GM18505 (cell line): ENCODE measurements around the gene ZBTB48.
"Not testable (repeated sequence)": the region's sequence is repeated elsewhere in the genome, so short reads cannot be mapped to it uniquely, and the experiment has no call there.

Experiments used
- ATAC-seq: cut with Tn5 transposase; IDR thresholded peaks from one replicate; pipeline ENCODE4 v1.9.1; 2021; ENCODE audit not compliant: unreplicated experiment
- POLR2A ChIP-seq: IDR thresholded peaks from 4 replicates; pipeline ENCODE4 v1.6.1; 2011; ENCODE audit warnings: borderline replicate concordance; ENCODE audit not compliant: insufficient read depth, insufficient read length; ENCODE audit errors: extremely low read depth

Gene ZBTB48

DNA sequence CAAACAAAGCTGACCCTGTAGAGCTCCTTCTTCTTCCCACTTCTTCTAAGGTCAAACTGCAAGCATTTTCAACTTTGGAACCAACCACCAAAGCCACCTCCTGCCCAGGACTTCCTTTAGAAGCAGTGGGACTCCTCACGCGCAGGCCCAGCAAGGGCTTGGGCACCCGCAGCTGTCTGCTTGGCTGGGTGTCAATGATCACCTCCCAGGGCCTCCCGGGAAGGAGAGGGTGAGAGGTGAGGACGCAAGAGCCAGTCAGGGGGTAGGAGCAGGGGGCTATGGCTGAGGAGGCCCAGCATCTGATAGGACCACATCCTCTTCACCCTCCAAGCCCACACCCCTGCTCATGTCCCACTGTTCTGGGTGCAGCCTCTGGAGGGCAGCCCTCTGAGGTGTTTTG is 12.6 kb downstream of the ZBTB48 start:
- no peak for ATAC-seq
- TF ChIP-seq POLR2A: no peak

DNA sequence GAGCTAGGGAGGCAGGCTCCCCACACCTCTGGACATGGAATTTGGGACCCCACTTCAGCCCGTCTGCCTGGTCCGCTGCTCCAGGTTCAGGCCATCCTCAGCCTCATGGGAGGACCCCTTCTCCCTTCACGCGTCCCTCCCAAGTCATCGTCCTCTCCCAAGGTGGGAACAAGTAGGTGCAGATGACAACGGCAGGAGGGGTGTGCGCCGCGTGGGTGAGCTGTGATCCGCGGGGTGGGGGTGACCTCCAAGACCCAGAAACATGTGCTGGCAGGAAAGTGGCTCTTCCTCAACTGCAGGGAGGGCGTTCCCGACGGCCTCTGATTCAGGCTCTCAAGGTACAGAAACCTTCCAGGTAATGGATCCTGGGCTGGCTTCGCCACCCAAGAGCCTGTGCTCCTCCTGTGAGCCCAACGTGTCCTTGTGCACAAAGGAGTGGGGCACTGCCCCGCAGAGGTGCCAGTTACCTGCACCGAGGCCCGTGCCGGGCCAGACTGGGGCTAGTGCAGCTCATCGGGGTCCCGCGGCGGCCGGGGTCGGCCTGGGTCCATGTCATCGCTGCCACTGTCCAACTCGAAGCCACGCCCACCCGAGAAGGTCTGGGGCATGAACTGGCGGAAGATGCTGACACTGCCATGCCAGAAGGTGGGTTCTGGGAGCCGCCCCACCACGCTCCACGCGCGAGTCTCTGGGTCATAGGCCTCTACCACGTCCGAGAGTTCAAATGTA is 13.2 kb downstream of the ZBTB48 start:
- TF ChIP-seq POLR2A: no peak
- ATAC-seq: no peak

DNA sequence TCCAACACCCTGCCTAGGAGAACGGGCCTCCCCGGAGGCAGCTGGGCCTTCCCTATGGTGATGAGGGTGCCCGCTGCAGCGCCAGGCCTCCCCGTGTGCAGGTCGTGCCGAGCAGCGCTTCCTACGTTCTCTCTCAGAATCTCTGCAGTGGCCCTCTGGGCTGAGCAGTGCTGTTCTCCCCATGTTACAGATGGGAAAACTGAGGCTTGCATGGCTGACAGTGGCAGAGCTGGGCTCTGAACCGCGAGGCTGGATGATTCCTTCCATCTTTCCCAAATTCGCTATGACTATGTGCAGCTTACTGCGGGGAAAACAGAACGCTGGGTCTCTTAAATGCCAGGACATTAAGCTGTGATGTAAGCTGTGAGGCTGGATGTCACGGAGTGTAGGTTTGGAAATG is 14.0 kb downstream of the ZBTB48 start:
- no peak for ATAC-seq
- no peak for TF ChIP-seq POLR2A

DNA sequence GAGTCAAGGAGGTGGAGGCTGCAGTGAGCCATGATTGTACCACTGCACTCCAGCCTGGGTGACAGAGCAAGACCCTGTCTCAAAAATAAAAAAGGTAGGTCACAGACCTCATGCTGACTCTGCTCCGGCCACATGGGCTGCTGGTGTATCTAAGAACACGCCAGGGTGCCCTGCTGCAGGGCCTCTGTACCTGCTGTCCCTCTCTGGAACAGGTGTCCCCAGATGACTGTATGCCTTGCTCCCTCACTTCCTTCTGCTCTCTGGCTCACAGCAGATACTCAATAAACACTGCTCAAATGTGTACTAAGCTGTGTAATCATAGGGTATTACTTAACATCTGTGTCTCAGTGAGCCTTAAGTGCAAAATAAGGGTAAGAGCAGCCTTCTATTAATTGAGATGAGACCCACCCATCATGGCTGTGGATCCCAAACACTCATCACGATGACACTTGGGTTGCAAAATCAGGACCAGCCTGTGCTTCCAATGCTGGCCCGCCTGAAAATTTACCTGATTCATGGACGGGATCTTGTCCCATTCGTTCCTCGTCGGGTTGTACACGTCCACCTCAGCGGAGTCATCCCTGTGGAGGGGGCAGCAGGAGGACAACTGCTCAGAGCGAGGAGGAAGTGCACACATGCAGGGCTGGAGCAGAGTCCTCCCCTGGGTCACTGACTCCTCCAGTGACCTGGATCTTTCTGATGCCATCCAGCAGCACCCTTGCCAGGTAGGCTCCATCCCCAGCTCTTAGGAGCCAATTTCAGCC is 15.4 kb downstream of the ZBTB48 start:
- no peak for TF ChIP-seq POLR2A
- no peak for ATAC-seq

DNA sequence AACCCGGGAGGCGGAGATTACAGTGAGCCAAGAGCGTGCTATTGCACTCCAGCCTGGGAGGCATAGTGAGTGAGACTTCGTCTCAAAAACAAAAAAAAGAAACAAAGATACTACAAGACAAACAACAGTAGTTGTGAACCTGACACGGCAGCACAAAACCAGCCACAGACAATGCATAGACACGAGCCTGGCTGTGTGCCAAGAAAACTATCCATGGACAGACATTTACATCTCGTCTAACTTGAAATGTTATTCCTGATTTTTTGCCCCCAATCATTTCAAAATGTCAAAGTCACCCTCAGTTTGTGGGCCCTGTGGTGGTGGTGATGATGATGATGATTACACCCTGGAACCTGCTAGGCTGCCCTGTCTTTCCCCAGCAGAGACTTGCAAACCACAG is 16.6 kb downstream of the ZBTB48 start:
- TF ChIP-seq POLR2A: no peak
- no peak for ATAC-seq

DNA sequence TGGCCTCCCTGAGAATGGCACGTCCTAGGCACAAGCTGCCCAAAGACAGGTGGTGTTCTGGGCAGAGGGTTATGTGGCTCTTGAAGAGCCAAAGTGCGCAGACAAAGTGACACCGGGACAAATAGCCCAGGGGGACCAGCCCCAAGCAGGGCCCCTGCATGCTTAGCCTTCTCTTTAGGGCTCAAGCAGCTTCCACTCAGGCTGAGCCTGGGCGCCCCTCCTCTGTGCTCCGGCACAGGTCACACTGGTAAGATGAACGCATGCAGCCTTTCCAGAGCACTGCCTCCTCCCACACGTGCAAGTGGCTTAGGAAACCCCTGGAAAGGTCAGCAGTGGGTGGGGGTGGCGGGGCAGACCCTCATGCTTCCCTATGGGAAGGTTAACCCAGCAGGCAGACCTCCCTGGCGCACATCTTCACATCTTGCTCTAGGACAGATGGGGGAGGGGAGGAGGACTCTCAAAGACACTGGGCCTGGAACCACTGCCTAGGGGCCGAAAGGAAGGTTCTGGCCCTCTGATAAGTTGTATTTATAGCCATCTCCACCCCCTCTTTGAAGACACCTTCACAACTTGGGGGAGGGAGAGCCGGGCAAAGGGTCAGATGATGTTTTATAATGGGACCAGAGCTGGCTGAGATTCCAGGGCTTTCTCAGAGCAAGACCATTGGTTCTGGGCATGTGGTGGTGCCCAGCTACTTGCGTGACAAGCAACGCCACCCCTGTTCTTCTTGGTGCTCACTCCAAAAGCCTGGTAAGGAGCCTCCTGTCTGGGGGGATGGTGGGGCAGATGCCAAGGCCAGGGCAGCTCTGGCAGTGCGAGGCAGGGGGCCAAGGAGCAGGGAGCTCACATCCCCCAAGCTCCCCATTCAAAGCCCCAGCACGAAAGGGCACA is 17.3 kb downstream of the ZBTB48 start:
- no peak for ATAC-seq
- TF ChIP-seq POLR2A: no peak

DNA sequence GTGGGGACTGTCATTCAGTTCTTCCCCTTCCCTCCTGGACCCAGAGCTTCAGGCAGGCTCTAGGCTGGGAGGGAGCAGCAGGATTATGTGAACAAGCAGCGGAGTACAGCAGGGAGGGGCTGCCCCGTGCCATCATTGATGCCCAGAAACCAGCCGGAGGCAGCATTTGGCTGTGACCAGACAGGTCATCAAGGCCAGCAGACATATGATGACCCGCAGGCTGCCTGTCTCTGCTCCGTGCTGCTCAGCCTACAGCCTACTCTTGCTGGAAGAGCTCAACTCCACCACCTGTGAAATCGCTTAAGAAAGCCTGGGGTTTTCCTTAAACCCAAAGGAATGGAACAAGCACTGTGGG is 18.0 kb downstream of the ZBTB48 start:
- TF ChIP-seq POLR2A: no peak
- no peak for ATAC-seq

DNA sequence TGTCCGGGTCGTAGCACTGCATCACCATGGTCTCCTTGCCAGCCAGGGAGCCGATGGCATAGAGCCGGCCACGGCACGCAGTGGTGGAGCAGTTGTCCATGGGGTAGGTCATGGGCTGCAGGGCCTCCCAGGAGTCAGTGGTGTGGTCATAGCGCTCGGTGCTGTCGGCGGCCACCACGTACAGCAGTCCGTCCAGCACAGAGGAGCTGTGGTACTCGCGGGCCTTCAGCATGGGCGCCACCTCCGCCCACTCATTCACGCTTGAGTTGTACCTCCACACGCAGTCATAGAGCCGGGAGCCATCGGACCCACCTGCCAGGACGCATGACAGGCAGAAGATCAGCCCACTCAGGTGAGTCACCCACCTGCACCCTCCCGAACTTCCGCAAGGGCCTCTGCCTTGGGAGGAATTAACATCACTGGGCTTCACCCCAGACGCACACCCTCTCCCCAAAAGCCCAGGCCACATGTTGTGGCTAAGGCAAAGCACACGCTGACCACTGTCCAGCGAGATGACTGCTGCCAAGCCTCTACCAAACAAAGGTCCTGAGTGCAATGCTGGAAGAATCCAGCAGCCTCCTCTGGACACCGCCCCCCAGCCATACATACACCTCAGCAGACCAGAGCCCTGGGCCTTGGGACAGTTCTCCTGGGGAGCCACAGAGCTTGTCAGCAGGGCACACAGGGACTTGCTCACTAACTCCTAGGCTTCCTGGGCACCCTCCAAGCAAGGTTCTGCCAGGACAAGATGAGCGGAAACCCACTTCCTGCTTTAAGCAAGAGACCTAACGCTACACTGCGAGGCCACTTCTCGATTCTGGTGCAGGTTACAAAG is 19.6 kb downstream of the ZBTB48 start:
- ATAC-seq: no peak

DNA sequence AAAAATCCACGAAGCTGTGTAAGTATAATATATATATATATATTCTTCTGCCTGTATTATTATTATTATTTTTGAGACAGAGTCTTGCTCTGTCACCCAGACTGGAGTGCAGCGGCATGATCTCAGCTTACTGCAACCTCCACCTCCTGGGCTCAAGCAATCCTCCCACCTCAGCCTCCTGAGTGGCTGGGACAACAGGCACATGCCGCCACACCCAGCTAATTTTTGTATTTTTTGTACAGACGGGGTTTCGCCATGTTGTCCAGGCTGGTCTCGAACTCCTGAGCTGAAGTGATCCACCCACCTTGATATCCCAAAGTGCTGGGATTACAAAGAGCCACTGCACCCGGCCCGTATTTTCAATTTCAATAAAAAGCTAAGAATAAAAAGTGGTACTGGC is 20.2 kb downstream of the ZBTB48 start:
- not testable (repeated sequence) for ATAC-seq

More for the DNA sequence above, 19.6 kb downstream of the ZBTB48 start:
- TF ChIP-seq POLR2A: no peak

DNA sequence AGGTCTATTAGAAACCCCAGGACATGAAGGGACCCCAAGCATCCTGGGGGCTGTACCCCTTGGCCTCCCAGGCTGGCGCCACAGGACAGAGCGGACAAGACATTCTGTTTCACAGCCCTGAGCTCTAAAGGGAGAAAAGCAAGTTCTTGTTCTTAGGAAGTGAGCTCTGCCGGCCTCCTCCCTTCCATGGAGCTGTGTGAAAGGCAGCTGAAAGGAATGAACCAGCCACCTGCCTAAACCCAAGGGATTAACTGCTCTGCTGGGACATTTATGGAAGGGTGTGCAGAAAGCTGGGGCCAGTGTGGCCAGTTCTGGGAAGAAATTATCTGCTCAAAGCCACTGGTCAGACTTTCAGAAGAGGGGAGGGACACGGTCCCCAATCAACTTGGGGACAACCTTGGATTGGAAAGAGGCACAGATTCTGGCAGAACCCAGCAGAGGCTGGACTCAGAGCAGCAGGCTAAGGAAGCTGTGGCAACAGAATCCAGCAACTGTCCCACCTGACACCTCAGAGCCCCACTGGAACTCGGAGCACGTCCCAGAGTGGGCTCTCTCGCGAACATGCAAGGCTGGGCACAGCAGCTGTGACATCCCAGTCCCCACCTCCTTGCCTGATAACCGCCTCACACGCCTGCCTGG is 20.7 kb downstream of the ZBTB48 start:
- TF ChIP-seq POLR2A: no peak
- no peak for ATAC-seq

DNA sequence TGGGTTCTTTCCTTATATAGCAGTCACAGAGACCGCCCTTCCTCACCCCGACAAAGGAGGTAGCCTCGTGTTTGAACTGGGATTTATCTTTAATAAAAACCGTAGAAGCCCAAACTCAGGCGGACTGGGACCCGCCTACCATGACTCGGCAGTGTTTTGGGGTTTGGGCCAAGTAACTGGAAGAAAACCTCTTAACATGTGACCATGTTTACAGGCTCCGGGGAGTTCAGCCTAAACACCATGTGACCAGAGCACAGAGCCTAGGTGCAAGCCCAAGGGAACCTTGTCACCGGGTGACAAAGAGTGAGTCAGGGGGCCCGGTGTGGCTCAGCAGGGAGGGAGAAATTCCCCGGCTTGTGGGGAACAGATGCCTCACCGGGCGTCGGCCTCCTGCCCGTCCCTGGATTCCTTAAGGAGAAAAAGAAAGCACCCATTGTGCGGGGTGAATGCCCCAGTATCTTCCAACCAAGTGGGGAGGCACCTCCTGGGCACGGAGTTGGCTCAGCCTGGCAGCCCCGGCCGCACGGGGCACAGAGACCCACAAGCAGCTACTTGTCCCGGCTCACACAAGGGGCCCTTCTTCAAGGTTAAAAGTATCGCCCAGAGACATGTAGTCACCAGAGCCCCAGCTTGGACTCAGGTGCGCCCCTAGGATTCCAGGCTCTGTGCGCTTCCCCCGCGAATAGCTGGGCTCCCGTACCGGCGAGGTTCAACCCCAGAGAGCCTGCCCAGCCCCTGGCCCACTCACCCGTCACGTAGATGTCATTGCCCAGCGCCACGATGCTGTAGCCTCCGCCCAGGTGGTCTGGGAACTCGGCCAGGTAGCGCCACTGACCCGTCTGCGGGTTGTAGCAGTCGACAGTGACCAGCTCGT is 21.5 kb downstream of the ZBTB48 start:
- no peak for TF ChIP-seq POLR2A

DNA sequence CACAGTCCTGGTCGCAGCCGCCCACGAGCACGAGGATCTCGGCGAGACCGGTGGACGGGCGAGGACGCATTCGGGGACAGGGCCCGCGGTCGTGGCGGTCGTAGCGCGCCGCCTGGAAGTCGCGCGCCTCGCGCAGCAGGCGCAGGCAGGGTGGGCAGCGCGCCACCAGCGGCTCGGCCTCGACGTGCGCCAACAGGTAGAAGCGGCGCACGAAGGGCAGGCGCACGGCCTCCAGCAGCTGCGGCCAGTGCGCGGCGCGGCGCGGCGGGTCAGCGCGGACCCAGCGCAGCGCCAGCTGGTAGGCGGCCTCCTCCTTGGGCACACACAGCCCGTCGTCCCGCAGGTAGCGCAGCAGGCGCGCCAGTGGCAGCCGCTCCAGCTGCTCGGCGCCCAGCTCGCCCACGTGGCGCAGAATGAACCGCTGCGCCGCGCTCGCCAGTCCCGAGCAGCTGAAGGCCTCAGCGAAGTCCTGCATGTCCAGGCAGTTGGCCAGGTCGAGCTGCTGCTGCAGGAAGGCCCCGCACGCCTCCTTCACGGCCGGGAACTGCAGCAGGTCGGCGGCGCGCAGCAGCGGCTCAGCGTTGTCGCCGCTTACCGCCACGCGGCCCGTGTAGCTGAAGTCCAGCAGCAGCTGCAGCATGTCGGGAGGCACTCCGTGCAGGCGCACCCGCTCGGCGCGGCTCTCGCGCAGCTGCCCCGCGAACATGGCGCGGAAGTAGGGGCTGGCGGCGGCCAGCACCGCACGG is 22.3 kb downstream of the ZBTB48 start:
- no peak for TF ChIP-seq POLR2A
- ATAC-seq: peak; percentile 28

More for the DNA sequence above, 21.5 kb downstream of the ZBTB48 start:
- ATAC-seq: no peak
